Stimulated activated CD4-positive, alpha-beta T cell treated with anti-CD3 and anti-CD28 coated beads, TNF-alpha, amount 100 ng/mL, for 1 hour (primary cell): Measurements from ENCODE around the gene FRMD7.
"Not testable (repeated sequence)": the region's sequence is repeated elsewhere in the genome, so short reads cannot be mapped to it uniquely, and the experiment has no call there.

Experiments used
- DNase-seq, 3 donors: peaks; one replicate each; pipeline ENCODE4 v3.0.0-alpha.2; 2020; ENCODE audit warnings: low read depth in 3 of 3, low spot score in 1 of 3

FRMD7 gene, protein sequence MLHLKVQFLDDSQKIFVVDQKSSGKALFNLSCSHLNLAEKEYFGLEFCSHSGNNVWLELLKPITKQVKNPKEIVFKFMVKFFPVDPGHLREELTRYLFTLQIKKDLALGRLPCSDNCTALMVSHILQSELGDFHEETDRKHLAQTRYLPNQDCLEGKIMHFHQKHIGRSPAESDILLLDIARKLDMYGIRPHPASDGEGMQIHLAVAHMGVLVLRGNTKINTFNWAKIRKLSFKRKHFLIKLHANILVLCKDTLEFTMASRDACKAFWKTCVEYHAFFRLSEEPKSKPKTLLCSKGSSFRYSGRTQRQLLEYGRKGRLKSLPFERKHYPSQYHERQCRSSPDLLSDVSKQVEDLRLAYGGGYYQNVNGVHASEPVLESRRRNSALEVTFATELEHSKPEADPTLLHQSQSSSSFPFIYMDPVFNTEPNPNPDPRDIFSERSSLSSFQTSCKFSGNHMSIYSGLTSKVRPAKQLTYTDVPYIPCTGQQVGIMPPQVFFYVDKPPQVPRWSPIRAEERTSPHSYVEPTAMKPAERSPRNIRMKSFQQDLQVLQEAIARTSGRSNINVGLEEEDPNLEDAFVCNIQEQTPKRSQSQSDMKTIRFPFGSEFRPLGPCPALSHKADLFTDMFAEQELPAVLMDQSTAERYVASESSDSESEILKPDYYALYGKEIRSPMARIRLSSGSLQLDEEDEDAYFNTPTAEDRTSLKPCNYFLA

DNA sequence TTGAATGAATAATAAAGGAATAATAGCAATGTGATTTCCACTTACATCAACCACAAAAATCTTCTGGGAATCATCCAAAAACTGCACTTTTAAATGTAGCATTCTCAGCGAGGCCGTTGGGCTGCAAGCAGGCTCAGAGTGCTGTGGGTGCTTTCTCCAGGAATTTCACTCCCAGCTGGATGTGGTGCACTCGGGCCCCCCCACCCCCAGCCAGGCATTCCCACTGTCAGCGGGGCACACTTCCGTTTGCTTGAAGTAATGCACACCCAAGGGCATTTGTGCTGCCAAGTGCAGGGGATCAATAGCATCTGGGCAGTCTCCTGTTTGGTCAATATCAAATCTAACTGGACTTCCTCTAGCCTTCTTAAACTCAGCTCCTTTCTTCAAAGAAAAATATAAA is at the start of gene FRMD7:
TSS of gene FRMD7 (minus strand) at position 278 of the 400 bp plus-strand sequence. CDS start at position 102, 176 bp downstream.
- DNase-seq: no peak

DNA sequence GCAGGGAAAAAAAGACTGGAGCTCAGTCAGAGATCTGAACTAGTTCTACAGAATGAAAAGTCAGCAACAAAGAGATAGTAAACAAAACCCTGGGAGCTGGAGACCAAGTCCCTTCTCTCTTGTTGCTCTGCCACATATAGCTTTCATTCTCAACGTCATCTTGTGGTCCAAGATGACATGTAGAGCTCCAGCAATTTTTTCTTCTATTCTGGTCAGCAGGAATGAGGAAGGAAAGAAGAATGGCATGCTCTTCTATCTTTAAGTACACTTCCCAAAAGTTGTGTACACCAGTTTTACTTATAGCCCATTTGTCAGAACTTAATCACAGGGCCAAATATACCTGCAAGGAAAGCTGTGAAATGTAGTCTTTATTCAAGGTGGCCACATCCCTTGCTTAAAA is 45.8 kb upstream of the FRMD7 start:
- no peak for DNase-seq

DNA sequence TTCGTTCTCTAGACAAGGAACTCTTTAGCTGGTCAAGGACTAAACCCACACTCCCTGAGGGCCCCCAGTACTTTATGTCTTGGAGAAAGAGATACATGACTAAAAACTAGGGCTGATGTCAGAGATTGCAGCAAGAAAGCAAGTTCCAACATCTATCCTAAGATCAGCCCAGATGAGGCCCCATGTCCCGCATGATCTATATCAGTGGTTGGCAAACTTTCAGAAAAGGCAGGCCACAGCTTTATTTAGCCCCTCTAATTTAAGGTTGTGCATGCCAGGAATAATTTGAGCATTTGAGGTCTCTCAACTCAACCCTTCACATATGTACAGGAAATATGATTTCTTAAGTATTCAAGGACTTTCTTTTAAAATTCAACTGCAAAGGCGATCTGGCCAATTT is 44.1 kb upstream of the FRMD7 start:
- DNase-seq: no peak

DNA sequence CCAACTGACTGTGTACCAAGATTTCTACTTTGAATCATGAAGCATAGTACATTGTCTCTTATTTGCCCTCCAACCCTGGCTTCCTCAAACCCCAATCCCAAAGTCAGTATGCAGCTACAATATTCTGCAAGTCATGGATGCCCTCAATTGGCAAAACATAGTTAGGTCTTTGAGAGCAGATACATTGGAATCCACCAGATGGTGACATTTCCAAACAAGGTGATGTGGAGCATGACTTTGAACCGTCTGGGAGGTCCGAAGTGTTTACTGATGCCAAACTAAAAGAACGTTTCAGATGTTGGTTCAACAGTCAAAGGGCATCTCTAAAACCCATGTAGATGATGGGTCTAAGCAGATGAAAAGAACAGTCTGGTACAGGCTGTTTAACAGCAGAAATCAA is 43.7 kb upstream of the FRMD7 start:
- no peak for DNase-seq

DNA sequence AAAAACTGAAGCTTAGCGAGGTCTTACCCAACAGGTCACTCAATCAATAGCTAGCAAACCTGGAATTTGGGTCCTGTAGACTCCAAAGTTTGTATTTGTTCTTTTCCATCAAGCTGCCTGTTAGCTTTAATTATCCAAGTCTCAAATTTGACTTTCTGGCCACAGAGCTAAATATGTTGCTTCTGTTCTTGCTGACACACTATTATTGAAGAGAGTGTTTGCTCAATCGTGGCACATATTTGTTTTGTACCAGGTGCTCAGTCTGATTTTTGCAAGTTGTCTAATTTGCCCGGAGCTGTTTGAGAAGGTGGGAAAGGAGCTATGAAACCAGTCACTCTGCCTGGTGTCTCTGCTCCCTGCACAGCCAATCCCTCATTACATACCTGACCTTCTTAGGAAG is 41.7 kb upstream of the FRMD7 start:
- no peak for DNase-seq

DNA sequence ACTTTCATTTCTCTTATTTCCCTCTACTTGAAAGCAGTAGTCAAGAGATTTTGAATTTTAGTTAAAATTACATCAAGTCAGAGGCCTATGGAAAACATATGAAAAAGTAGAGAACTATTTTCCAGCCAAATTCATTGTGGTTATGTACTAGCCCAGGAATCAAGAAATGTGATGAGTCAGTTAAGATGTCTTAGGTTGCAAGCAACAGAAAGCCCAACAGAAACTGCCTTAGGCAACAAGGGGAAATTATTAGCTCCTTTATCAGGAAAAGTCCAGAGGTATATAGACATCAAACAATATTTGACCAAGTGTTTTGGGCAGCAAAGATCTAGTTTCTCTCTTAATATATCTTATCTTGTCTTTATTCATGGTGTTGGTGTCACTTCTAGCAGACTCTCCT is 37.8 kb upstream of the FRMD7 start:
- DNase-seq: no peak

DNA sequence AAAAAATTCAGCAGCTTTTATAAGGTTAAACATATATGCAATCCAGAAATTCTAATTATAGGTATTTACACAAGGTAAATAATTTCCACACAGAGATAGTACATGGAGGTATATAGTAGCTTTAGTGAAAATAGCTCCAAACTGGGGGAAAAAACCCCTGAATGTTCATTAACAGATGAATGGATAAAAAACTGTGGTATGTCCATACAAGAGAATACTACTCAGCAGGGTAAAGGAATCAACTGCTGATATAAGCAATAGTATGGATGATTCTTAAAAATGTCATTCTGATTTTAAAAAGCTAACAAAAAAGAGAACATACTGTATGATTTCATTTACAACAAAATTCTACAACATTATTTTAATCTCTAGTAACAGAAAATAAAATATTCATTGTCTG is 37.2 kb upstream of the FRMD7 start:
- DNase-seq: no peak

DNA sequence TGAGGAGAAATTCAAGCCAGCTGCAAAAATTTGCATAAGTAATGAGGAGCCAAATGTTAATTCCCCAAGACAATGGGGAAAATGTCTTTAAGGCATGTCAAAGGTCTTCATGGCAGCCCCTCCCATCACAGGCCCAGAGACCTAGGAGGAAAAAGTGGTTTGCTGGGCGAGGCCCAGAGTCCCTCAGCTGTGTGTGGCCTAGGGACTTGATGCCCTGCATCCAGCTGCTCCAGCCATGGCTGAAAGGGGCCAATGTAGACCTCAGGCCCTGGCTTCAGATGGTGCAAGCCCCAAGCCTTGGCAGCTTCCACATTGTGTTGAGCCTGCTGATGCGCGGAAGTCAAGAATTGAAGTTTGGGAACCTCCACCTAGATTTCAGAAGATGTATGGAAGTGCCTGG is 35.3 kb upstream of the FRMD7 start:
- not testable (repeated sequence) for DNase-seq

DNA sequence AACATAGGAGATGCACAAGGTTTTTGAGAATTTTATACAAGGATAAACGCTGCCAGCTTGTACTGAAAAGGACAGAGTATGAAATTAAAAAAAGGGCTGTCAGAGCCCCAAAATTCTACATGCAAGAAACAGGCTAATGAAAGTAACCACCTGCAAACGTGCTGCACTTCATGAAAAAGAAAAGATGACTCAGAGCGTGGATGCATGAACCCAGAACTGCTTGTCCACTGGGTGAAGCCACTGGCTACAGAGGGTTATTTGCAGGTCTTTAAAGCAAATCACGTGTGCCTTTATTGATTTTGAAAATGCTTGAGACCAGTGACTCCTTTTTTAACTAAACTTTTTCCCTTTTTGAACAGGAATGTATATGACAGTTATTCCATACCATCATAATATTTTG is 25.3 kb upstream of the FRMD7 start:
- no peak for DNase-seq

DNA sequence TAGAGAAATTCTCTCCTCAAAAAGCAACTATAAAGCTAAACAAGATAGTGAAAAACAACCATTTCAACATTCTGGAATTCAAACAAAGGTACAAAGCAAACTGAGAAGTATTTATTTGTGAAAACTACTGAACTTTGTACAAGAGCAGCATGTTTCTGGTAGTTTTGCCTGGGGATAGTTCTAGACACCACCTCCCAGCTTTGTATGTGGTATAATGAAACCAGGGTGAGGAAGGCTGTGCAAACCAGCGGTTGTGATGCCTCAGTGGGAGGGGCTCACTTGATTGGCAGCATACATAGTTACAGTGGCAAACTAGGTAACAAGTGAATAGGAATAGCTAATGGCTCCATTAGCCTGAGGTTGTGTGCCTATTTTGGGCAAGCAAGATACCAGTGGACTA is 18.6 kb upstream of the FRMD7 start:
- DNase-seq: no peak

DNA sequence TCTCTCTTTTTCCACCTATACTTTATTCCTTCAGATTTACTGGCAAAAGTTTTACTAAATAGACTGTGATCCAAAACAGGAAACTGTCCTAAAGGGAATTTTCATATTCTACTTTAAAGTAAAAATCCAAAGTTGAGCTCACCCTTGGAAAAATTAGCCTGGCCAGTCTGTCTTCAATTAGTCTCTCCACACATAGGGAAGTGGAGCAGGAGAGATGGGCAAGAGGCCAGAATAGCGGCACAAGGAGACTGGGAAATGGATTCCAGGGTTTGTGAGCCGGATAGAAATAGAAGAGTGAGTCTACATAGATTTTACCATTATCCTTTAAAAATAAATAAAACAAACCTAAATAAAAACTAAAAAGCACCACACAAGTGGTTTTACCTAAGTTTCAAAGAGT is 16.2 kb upstream of the FRMD7 start:
- DNase-seq: no peak

DNA sequence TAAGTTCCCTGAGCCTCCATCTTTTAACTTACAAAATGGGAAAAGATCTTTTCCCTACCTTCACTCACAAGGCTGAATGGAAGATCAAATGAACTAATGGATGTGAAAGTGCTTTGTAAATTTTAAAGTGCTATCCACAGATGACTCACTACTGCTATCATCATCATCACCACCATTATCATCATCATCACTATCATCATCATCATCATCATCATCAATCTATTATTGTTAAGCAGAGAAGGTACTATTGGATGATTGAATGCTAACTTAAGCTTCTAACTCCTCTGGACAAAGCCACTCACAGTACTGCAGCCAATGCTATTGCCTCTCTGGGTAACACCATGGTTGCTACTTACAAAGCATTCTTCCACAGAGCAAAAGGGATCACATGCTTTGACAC is 1.9 kb downstream of the FRMD7 start:
- no peak for DNase-seq

DNA sequence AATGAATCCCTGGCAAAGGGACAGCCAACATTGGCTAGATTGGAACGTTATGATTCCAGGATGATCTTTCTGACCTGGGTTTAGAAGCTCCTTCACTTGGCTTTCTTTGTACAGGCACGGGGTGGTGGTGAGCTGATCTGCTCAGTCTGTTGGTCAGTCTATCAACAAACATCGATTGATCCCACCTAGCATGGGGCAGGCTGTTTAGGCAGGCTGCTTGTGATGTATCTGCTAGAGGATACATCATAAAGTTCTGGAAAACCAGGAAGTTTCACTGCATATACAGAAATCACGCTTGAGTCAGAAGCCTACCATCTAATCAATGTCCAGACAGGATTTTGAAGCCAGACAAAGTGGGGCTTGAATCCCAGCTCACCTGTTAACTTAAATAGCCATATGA is 6.9 kb downstream of the FRMD7 start:
- no peak for DNase-seq

DNA sequence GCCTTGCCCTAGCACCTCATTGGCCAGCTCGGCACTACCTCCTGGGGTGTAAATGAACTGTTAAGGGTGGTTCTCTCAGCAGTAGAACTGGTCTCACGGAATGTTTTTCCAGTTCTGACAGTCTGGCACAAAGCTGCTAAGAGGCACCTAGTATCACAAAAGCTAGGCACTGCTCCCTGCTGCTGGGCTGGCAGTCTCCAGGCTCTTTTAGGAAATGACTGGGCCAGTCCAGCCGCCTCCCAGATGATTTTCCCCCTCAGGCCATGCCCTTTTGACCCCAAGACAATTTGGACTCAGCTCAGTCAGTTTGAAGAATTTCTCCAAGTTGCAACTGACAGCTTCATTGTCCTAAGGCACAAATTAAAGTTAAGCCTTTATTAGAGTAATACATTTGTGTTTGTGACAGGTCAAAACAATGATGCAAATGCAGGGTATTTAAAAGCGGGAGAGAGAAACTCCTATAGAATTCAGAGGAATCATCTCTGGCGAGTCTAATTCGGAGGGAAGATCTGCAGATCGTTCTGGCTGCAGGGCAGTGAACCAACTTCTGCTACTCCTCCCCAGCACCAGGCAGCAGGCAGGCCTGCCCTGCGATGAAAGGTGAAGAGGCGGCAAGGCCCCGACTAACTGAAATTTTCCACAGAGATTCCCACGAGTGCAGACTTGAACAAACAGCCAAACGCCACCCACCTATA is 7.9 kb downstream of the FRMD7 start:
- DNase-seq: no peak

DNA sequence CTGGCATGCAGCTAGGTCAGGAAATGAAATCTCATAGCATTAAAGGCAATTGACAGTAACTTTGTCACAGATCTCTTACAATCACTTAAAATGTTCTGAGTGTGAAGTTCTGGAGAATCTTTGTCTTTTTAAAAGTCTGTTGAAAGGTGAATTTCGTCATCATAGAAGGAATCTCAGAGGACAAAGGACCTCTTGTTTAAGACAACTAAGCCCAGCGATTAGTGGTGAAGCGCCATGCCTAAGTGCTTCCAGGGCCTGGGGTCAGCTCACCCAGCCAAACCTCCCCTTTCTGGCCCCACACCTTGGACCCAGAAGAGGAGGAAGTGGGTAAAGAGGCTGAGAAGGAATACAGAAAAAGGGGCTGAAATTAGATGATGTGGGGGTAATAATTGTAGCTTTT is 8.5 kb downstream of the FRMD7 start:
- DNase-seq: no peak

DNA sequence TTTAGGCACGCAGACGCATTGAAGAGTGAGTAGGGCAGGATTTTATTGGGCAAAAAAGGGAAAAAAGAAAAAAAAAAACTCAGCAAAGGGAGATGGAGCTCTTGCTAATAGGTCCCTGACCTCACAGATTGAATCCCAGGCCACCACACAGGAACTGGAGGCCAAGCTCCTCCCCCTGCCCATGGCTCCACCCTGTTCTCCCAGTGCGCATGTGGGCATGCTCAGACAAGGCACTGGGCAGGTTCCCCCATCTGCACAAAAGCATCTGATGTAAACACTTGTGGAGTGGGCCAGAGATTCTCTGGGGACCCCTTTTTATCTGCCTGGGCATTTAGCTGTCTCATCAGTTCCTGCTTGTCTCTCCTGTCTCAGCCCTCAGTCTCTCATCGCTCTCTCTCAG is 9.5 kb downstream of the FRMD7 start:
- DNase-seq: no peak

DNA sequence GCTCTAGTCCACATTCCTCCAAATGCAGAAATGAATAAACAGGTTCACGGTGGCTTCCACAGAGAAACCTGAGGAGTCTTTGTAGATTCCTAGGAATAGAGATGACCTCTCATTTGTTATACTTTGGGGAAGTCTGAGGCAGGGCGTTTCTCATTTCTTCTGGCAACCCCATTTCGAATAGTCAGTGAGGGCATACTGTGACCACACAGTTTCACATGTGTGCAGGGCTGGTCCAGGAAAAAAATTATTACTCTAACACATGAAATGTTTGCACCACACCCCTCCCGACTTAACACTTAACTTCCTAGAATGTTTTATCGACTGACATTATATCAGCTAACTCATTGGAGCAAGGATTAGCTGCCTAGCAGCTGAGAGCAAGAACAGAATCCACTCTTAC is 12.0 kb downstream of the FRMD7 start:
- DNase-seq: no peak

DNA sequence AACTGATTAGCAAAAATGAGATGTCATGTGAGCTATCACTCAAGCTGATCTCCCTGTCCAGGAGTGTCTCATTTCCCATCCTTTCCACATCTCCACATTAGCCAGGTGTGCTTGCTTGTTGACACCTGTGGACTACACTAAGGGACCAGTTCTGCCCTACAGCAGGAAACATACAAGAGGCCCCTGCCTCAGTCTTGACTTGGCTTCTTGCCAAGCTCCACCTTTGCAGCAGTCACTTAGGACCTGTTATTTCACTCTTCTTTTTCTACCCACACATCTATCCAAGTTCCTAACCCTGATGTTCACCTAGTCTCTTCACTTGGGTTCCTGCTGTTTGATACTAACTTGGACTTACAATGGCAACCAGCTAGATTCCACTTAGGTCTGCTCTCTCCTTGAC is 13.2 kb downstream of the FRMD7 start:
- no peak for DNase-seq

DNA sequence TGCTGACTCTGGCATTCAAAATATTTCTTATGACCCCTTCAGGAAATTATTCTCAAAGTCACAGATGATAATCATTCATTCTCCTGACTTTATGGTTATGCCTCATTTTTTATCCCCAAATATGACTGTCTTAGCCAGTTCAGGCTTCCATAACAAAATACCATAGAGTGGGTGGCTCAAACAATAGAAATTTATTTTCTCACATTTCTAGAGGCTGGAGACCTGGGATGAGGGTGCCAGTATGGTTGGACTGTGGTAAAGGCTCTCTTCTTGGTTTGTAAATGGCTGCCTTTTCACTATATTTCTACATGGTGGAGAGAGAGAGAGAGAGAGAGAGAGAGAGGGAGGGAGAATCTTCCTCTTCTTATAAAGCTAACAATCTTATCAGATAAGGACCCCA is 20.5 kb downstream of the FRMD7 start:
- no peak for DNase-seq

DNA sequence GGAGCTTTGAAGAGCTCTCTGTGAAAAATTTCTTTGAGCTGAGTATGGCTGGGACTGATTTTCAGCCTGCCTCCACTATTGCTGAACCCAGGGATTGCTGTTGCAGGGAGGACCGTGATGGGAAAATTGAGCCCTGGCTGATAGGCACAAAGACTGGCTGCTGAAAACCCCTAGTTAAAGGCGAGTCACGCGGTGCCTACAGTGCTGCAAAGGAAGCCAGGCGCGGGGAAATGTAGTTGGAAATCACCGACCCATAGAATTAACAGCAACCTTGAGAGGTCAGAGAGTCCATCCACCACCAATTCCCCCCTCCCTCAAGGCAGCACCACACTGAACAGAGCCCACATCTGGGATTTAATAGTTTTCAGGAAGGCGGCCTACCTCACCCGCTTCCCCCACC is 26.0 kb downstream of the FRMD7 start:
- DNase-seq: no peak

DNA sequence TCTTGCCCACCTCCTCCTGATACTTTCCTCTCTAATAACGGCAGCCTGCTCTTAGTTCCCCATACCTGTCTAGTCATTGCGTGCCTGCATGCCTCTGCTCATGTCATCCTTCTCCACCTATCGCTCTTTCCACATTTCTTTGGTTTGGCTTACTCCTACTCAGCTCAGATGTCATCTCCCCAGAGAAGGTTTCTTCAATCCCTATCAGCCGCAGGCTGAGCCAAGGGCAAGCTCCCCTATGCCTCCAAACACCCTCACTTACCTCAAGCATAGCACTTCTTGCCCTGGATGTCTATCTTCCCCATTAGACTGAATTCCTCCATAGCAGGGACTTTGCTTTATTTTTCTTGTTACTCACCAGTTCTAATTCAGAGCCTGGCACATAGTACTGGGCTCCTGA is 26.6 kb downstream of the FRMD7 start:
- DNase-seq: no peak

DNA sequence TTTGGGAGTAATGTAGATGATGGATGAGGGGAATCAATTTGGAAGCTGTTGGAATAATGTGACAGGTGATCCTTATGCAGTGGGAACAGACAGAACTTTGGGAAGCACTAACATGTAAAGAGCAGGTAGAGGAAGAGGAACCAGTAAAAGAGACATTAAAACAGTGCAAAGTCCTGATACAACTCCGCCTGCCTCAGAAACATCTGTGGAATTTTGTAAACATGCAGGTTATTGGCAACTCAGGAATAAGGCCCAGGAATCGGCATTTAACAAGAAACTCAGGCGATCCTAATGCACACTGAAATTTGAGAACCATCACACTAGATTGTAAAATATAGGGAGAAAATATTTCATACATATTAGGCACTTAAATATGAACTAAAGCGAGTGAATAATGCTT is 29.1 kb downstream of the FRMD7 start:
- DNase-seq: not testable (repeated sequence)
